IMR-90 (cell line): ENCODE measurements around the gene AKAP9.

Experiments used
- NFE2L2 ChIP-seq: fragments of 150-350 bp; IDR thresholded peaks from 2 replicates; pipeline ENCODE4 v1.6.1; 2016; ENCODE audit warnings: low read depth, mild to moderate bottlenecking, low read length
- SMC3 ChIP-seq: fragments of 150-350 bp; IDR thresholded peaks from 2 replicates; pipeline ENCODE4 v1.6.1; 2016; ENCODE audit warnings: low read depth, mild to moderate bottlenecking, antibody characterized with exemption, low read length, moderate library complexity
- TF ChIP-seq, protein P1 (sequence below): conservative IDR thresholded peaks from 2 replicates; pipeline ENCODE4 v1.5.1; 2012; ENCODE audit warnings: mild to moderate bottlenecking, low read depth, low read length, improper control_type of control experiment

DNA sequence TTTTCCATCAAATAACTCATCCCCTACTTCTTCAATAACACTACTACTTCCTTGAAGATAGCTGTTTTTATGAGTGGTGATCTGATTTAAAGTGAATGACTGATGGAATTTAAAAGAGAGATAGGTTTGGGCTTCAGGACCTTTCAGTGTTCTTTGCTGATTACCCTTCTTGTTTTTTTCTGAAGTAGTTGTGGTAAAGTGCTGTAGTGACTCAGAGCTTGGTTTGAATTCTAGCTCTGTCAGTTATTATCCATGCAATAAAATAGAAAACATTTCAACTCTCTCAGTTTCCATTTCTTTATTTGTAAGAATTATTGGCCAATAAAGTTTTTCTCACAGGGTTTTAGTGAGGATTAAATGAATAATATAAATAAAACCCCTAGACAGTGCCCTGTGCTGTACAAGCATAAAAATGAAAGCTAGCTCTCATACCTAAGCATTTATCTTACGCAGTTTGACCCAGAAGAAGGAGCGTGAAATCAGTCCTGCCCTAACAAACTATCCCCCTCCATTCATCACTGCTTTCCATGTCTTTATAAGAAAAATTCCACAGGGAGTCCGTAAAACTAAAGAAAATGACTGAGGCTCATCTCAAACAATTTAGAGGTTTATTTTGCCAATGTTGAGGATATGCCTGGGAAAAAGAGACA, 25.1 kb upstream of the AKAP9 start:
- TF ChIP-seq SMC3 (no peak), NFE2L2 (no peak)
- TF ChIP-seq, protein P1, sequence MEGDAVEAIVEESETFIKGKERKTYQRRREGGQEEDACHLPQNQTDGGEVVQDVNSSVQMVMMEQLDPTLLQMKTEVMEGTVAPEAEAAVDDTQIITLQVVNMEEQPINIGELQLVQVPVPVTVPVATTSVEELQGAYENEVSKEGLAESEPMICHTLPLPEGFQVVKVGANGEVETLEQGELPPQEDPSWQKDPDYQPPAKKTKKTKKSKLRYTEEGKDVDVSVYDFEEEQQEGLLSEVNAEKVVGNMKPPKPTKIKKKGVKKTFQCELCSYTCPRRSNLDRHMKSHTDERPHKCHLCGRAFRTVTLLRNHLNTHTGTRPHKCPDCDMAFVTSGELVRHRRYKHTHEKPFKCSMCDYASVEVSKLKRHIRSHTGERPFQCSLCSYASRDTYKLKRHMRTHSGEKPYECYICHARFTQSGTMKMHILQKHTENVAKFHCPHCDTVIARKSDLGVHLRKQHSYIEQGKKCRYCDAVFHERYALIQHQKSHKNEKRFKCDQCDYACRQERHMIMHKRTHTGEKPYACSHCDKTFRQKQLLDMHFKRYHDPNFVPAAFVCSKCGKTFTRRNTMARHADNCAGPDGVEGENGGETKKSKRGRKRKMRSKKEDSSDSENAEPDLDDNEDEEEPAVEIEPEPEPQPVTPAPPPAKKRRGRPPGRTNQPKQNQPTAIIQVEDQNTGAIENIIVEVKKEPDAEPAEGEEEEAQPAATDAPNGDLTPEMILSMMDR, result no peak
